Measurements from ENCODE around the gene FOXP2.
"Not testable (repeated sequence)": the region's sequence is repeated elsewhere in the genome, so short reads cannot be mapped to it uniquely, and the experiment has no call there.

FOXP2 gene

DNA sequence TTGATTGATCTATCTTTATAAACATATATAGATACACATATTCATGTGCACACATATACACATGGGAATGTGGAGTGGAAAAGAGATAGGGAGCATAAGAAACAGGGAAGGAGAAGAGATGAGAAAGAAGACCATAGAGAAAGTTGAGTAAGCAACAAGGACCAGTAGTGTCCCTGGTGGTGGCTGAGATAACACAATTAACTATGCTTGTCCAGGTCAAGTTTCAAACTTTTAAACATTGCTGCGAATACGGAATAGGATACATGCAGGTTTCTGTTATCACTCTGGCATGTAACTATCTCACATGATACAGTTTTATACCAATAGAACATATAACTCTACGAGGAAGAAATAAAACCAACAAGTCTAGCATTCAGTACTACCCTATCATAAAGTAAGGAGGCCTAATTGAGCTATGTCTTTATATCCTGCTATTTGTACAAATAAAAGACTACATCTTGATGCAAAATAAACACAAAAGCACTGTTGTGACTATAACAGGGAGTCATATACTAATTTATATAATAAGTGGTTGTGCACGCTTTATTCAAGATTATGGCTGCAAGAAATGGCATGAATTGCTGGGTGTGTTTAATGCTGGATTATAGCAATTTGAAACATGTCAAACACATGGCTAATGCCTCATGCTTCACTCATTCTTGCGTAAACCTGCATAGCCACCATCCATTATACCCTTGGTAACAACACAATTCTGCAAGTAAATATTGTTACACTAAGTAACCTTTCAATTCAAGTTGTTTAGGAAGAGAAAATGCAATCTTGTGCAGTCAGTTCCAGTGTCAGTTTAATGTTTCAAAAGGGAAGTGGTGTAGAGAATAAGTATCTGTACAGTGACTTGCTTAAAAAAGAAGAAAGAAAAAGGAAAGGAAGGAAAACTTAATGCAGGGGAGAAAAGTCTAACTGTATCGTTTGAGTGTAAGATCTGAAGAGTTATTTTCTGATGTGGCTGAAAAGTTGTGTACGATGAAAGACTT is 8.2 kb downstream of the FOXP2 start:
- no peak for DNase-seq

GRCh38 chr7:114426382-114426781 is 11.8 kb downstream of the FOXP2 start:
- no peak for DNase-seq

GRCh38 chr7:114426824-114427223 is 12.2 kb downstream of the FOXP2 start:
- DNase-seq: no peak

- no peak for DNase-seq
Observed at GRCh38 chr7:114428211-114428610, 13.6 kb downstream of the FOXP2 start.

- no peak for DNase-seq
Observed at GRCh38 chr7:114431189-114431588, 16.6 kb downstream of the FOXP2 start.

- DNase-seq: no peak
Observed at GRCh38 chr7:114432061-114432460, 17.4 kb downstream of the FOXP2 start.

DNA sequence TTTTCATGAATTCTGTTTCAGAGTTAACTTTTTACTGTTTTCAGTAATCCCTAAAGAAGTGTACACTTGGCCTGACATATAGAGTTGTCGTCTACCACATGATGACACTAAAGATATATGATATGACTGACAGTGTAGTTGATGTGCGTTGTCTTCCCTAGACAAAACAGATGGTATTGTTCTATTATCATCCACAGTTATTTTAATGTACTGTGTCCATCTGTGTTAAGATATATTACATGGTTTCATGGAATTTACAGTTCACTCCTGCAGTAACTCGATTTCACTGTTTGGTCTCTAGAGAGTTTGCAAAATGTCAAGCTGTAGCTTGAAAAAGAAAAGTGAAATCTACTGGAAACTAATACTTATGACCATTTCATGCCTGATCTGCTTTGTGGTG is 18.1 kb downstream of the FOXP2 start:
- no peak for DNase-seq

DNA sequence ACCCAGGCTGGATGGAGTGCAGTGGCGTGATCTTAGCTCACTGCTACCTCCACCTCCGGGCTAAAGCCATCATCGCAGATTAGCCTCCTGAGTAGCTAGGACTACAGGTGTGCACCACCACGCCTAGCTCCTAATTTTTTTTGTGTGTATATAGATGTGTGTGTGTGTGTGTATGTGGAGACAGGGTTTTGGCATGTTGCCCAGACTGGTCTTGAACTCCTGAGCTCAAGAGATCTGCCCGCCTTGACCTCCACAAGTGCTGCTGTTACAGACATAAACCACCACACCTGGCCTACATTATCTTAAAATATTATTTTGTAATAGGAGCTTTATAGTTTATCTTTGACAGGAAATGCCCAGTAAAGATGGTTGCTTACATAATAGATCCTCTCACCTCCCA is 25.0 kb downstream of the FOXP2 start:
- DNase-seq: no peak

DNA sequence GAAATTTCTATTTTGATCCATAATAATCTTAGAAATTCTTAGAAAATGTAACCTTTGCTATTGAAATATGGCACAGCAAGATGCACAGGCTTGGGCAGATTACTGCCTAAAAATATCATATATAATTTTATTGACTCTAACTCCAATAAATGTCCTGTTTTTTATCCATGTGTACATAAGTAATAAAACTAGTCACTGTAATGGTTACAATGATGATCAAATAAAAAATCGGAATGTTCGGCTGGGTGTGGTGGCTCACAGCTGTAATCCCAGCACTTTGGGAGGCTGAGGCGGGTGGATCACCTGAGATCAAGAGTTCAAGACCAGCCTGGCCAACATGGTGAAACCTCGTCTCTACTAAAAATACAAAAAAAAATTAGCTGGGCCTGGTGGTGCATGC is 26.3 kb downstream of the FOXP2 start:
- DNase-seq: not testable (repeated sequence)

GRCh38 chr7:114444196-114444595 is 29.6 kb downstream of the FOXP2 start:
- no peak for DNase-seq

DNA sequence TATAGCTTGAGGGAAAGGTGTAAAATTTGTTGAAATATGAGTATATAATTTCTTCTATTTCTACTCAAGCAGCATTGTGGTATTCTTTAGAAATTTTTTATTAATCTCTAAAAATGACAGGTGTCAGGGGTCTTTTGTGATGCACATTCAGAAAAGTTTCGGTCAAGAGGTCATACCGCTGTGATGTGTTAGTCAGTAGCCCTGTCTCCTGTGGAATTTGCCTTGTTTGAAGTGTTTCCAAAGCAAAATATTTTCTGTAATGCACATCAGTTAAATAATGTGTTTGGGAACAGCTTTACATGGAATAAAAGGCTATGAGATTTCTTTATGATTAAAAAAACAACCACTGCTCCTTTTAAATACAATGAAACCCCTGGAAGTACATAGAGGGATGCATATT is 35.8 kb downstream of the FOXP2 start:
- no peak for DNase-seq

GRCh38 chr7:114459574-114459973 is 45.0 kb downstream of the FOXP2 start:
- DNase-seq: no peak

DNA sequence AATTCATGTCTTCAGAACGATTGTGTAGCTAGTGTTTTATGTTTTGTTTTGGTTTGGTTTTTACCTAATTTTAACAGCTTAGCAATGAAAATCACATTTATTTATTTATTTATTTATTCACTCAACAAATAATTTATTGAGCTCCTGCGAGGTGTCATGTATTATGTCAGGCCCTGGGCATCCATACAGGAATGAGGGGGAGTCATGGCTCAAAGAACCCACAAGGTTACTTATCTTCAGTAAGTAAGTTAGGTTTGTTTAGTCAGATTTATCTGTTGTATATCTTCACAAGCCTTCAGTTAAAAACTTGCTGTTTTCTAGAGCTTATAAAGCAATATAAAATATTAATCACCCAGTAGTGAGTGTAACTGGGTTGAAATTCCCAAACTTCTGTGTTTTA is 45.4 kb downstream of the FOXP2 start:
- no peak for DNase-seq

DNA sequence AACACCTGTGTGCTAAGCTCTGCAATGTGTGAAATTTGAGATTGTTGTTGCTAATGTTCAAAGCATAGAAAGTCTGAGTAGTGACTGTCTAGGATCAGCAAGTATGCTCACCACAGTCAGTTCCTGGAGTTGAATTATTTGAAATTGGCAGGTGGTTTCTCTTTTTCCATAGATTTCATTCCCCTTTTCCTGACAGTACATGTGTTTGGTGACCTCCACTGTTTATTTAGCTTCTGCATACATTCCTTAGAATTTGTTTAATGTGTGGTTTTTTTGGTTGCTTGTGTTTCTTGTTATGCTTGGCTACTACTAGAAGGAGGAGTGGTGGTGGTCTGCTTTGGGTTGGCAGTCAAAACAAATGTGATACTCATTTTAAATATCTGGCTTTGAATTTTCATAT is 52.3 kb downstream of the FOXP2 start:
- no peak for DNase-seq

- DNase-seq: no peak
Observed at GRCh38 chr7:114468844-114469243, 54.2 kb downstream of the FOXP2 start.

DNA sequence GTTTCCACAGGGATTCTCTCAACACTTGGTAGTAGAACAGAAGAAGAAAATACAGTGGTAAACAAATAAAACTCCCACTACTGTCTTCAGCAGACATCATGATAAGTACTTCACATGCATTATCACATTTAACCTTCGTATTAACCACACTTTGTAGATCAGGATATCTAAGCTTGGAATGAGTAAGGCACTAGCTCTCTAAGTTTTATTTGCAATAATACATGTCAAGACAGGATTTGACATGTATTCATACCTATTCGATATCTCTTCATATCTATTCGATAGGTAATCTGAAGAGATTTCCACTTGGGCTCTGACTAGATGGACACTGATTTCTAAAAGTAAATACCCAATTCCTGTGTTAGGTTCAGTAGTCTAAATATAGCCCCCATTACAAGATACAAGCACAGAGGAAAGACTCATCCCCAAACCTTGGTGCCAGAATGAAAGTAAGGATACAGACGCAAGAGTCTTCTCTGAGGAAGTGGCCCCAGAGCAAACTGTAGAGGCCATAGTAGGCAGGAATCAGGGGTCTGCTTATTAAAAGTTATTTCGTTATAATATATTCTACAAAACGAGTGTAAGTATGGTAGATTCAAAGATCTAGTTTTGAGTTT is 58.4 kb downstream of the FOXP2 start:
- DNase-seq: no peak

GRCh38 chr7:114478384-114478783 is 63.8 kb downstream of the FOXP2 start:
- DNase-seq: no peak

DNA sequence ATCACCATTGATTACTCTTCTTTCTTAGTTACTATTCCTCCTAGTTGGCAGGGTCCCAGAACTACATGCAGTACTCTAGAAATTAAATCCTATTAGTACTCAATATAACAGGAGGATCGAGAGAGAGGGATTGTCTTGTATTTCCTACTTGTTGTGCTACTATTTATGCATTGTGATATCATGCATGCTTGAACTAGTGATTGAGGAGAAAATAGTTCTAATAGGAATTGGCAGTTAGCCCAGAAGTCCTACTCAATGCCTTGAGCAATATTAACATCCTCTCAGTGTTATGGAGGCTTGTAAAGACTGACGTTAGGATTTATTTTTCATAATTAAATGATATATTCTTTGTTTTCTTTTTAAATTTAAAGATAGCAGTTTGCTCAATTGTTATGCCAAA is 67.4 kb downstream of the FOXP2 start:
- no peak for DNase-seq

DNA sequence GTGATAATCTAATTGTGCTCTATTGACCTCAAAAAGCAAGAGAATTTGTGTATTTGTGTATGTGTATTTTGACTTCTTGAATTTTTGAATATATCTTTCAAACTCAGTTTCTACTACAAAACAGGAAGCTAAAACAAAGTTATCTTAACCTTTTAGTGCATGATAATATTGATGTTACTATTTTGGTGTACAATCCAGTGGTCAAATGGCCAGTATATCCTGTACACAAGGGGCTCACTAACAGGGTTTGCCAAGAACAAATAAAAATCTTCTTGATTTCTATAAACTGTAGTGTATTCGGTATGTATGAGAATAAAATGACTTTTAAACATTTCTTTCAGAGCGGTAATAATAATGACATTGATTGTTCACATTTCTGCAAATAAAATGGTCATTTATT is 69.6 kb downstream of the FOXP2 start:
- DNase-seq: no peak

DNA sequence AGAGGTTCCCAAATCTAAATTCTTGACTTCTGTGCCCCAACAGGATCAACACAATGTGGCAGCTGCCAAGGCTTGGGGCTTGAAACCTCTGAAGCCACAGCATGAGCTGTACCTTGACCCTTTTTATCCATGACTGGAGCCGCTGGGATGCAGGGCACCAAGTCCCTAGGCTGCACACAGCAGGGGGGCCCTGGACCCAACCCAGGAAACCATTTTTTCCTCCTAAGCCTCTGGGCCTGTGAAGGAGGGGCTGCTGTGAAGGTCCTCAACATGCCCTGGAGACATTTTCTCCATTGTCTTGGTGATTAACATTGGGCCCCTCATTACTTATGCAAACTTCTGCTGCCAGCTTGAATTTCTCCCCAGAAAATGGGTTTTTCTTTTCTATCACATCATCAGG is 72.6 kb downstream of the FOXP2 start:
- DNase-seq: no peak

DNA sequence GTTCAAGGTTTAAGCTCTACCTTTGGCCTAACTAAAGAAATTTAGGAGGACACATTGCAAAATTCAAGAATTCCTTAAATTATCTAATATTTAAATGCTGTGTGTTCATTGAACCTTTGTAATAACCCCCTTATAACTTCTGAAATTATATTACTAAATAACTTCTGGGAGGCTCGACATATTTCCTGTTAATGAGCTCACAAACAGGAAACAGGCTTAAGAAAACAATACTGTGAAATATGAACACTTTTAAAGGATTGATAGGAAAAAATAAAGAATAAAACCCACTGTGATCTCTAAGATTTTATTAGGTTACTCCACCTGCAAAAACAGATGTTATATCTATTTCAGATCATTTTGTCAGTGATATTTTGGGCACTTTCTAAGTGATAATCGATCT is 74.1 kb downstream of the FOXP2 start:
- no peak for DNase-seq

DNA sequence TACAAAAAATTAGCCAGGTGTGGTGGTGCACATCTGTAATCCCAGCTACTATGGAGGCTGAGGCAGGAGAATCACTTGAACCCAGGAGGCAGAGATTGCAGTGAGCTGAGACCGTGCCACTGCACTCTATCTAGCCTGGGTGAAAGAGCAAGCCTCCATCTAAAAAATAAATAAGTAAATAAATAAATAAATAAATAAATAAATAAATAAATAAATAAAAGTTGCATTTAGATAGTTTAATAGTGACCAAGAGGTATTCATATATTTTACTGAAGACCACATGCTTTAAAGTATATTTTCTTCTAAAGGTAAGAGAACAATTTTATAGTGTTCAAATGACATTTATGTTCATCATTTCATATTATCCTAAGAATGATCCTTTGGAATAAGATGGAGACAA is 82.9 kb downstream of the FOXP2 start:
- DNase-seq: not testable (repeated sequence)

- no peak for DNase-seq
Observed at GRCh38 chr7:114502454-114503254, 88.0 kb downstream of the FOXP2 start.

GRCh38 chr7:114504586-114504985 is 90.0 kb downstream of the FOXP2 start:
- no peak for DNase-seq

Measured in GF-D8 (cell line).